ENCODE measurements around the gene USP7. TPM values are rescaled to one million over a fixed set of nuclear protein-coding genes. Genes with fewer than 3 reads are reported as not detected.

USP7 gene
- polyA plus RNA-seq, 4 donors, result 31.6 to 97.1 (median 36.0) TPM

- H3K36me3 ChIP-seq (ENCODE audit: control insufficient read depth in 3 of 3, insufficient read depth in 2 of 3, low read depth in 1 of 3, low read length in 3 of 3), result no peaks in the 10 kb centered on the region
- no peak overlapping the region for H3K4me3 ChIP-seq (ENCODE audit: low read depth in 1 of 3, low read length in 3 of 3)
- 29 to 70% (median 50%) methylated on average over 3 of the region's 3 CpGs for WGBS, 3 donors
- no peaks in the 10 kb centered on the region for H3K27me3 ChIP-seq (ENCODE audit: control insufficient read depth in 3 of 3, insufficient read depth in 3 of 3, low read length in 3 of 3)
- no peak for FAIRE-seq
- DNase-seq, result no peak
- H3K27ac ChIP-seq (ENCODE audit: low read depth in 1 of 3, low read length in 2 of 3), result peak overlapping the region in 1 of 3 donors; percentile 22
- no peaks in the 10 kb centered on the region for H3K9me3 ChIP-seq (ENCODE audit: control insufficient read depth in 2 of 2, insufficient read depth in 1 of 2, low read depth in 1 of 2, low read length in 1 of 2)
- H3K4me1 ChIP-seq (ENCODE audit: control insufficient read depth in 3 of 3, insufficient read depth in 2 of 3, low read depth in 1 of 3, low read length in 2 of 3), result peaks cover 0 to 3% (median 0%) of the 10 kb centered on the region in 3 donors
Observed at GRCh38 chr16:9003763-9004162, 40.1 kb upstream of the USP7 start.

- 17 to 67% (median 21%) methylated on average over 5 of the region's 5 CpGs for WGBS, 3 donors
- Histone ChIP-seq H3K4me3 (ENCODE audit: low read depth in 1 of 3, low read length in 3 of 3) (no peak overlapping the region), H3K4me1 (ENCODE audit: control insufficient read depth in 3 of 3, insufficient read depth in 2 of 3, low read depth in 1 of 3, low read length in 2 of 3) (peaks cover 0 to 3% (median 0%) of the 10 kb centered on the region in 3 donors), H3K27me3 (ENCODE audit: control insufficient read depth in 3 of 3, insufficient read depth in 3 of 3, low read length in 3 of 3) (no peaks in the 10 kb centered on the region), H3K36me3 (ENCODE audit: control insufficient read depth in 3 of 3, insufficient read depth in 2 of 3, low read depth in 1 of 3, low read length in 3 of 3) (no peaks in the 10 kb centered on the region), H3K27ac (ENCODE audit: low read depth in 1 of 3, low read length in 2 of 3) (peak overlapping the region in 1 of 3 donors; percentile 22), H3K9me3 (ENCODE audit: control insufficient read depth in 2 of 2, insufficient read depth in 1 of 2, low read depth in 1 of 2, low read length in 1 of 2) (no peaks in the 10 kb centered on the region)
- DNase-seq (peak; percentile 70 to 89), FAIRE-seq (no peak)
Observed at GRCh38 chr16:9003322-9003721, 39.6 kb upstream of the USP7 start.

GRCh38 chr16:9002042-9002441, 38.3 kb upstream of the USP7 start:
- Histone ChIP-seq H3K27ac (ENCODE audit: low read depth in 1 of 3, low read length in 2 of 3) (no peak overlapping the region), H3K27me3 (ENCODE audit: control insufficient read depth in 3 of 3, insufficient read depth in 3 of 3, low read length in 3 of 3) (no peaks in the 10 kb centered on the region), H3K9me3 (ENCODE audit: control insufficient read depth in 2 of 2, insufficient read depth in 1 of 2, low read depth in 1 of 2, low read length in 1 of 2) (no peaks in the 10 kb centered on the region), H3K4me3 (ENCODE audit: low read depth in 1 of 3, low read length in 3 of 3) (no peak overlapping the region), H3K36me3 (ENCODE audit: control insufficient read depth in 3 of 3, insufficient read depth in 2 of 3, low read depth in 1 of 3, low read length in 3 of 3) (no peaks in the 10 kb centered on the region), H3K4me1 (ENCODE audit: control insufficient read depth in 3 of 3, insufficient read depth in 2 of 3, low read depth in 1 of 3, low read length in 2 of 3) (peaks cover 0 to 3% (median 0%) of the 10 kb centered on the region in 3 donors)
- no peak for FAIRE-seq
- 91 to 97% (median 93%) methylated on average over 2 of the region's 2 CpGs for WGBS, 3 donors
- DNase-seq, result no peak

- FAIRE-seq, result no peak
- Histone ChIP-seq H3K4me3 (ENCODE audit: low read depth in 1 of 3, low read length in 3 of 3) (no peak overlapping the region), H3K9me3 (ENCODE audit: control insufficient read depth in 2 of 2, insufficient read depth in 1 of 2, low read depth in 1 of 2, low read length in 1 of 2) (no peaks in the 10 kb centered on the region), H3K36me3 (ENCODE audit: control insufficient read depth in 3 of 3, insufficient read depth in 2 of 3, low read depth in 1 of 3, low read length in 3 of 3) (no peaks in the 10 kb centered on the region), H3K27me3 (ENCODE audit: control insufficient read depth in 3 of 3, insufficient read depth in 3 of 3, low read length in 3 of 3) (no peaks in the 10 kb centered on the region), H3K4me1 (ENCODE audit: control insufficient read depth in 3 of 3, insufficient read depth in 2 of 3, low read depth in 1 of 3, low read length in 2 of 3) (peaks cover 0 to 3% (median 0%) of the 10 kb centered on the region in 3 donors), H3K27ac (ENCODE audit: low read depth in 1 of 3, low read length in 2 of 3) (no peak overlapping the region)
- 96 to 97% (median 97%) methylated on average over 2 of the region's 2 CpGs for WGBS, 3 donors
- no peak for DNase-seq
Observed at GRCh38 chr16:9000664-9001063, 37.0 kb upstream of the USP7 start.

- Histone ChIP-seq H3K27me3 (ENCODE audit: control insufficient read depth in 3 of 3, insufficient read depth in 3 of 3, low read length in 3 of 3) (no peaks in the 10 kb centered on the region), H3K4me3 (ENCODE audit: low read depth in 1 of 3, low read length in 3 of 3) (no peak overlapping the region), H3K9me3 (ENCODE audit: control insufficient read depth in 2 of 2, insufficient read depth in 1 of 2, low read depth in 1 of 2, low read length in 1 of 2) (no peaks in the 10 kb centered on the region), H3K27ac (ENCODE audit: low read depth in 1 of 3, low read length in 2 of 3) (no peak overlapping the region), H3K4me1 (ENCODE audit: control insufficient read depth in 3 of 3, insufficient read depth in 2 of 3, low read depth in 1 of 3, low read length in 2 of 3) (peaks cover 0 to 3% (median 0%) of the 10 kb centered on the region in 3 donors), H3K36me3 (ENCODE audit: control insufficient read depth in 3 of 3, insufficient read depth in 2 of 3, low read depth in 1 of 3, low read length in 3 of 3) (no peaks in the 10 kb centered on the region)
- WGBS, 3 donors, result 69 to 80% (median 76%) methylated on average over 4 of the region's 4 CpGs
- no peak for DNase-seq
- FAIRE-seq, result no peak
Observed at GRCh38 chr16:8999800-9000199, 36.1 kb upstream of the USP7 start.

GRCh38 chr16:8998108-8998507, 34.4 kb upstream of the USP7 start:
- DNase-seq (no peak), FAIRE-seq (no peak)
- H3K27me3 ChIP-seq (ENCODE audit: control insufficient read depth in 3 of 3, insufficient read depth in 3 of 3, low read length in 3 of 3), result no peaks in the 10 kb centered on the region
- no peaks in the 10 kb centered on the region for H3K4me1 ChIP-seq (ENCODE audit: control insufficient read depth in 3 of 3, insufficient read depth in 2 of 3, low read depth in 1 of 3, low read length in 2 of 3)
- H3K27ac ChIP-seq (ENCODE audit: low read depth in 1 of 3, low read length in 2 of 3), result no peak overlapping the region
- no peaks in the 10 kb centered on the region for H3K9me3 ChIP-seq (ENCODE audit: control insufficient read depth in 2 of 2, insufficient read depth in 1 of 2, low read depth in 1 of 2, low read length in 1 of 2)
- no peaks in the 10 kb centered on the region for H3K36me3 ChIP-seq (ENCODE audit: control insufficient read depth in 3 of 3, insufficient read depth in 2 of 3, low read depth in 1 of 3, low read length in 3 of 3)
- 29 to 44% (median 43%) methylated on average over 1 of the region's 1 CpG for WGBS, 3 donors
- H3K4me3 ChIP-seq (ENCODE audit: low read depth in 1 of 3, low read length in 3 of 3), result no peak overlapping the region

- FAIRE-seq, result no peak
- H3K27me3 ChIP-seq (ENCODE audit: control insufficient read depth in 3 of 3, insufficient read depth in 3 of 3, low read length in 3 of 3), result no peaks in the 10 kb centered on the region
- 79 to 92% (median 81%) methylated on average over 5 of the region's 5 CpGs for WGBS, 3 donors
- H3K36me3 ChIP-seq (ENCODE audit: control insufficient read depth in 3 of 3, insufficient read depth in 2 of 3, low read depth in 1 of 3, low read length in 3 of 3), result no peaks in the 10 kb centered on the region
- H3K4me3 ChIP-seq (ENCODE audit: low read depth in 1 of 3, low read length in 3 of 3), result no peak overlapping the region
- H3K9me3 ChIP-seq (ENCODE audit: control insufficient read depth in 2 of 2, insufficient read depth in 1 of 2, low read depth in 1 of 2, low read length in 1 of 2), result no peaks in the 10 kb centered on the region
- no peak overlapping the region for H3K27ac ChIP-seq (ENCODE audit: low read depth in 1 of 3, low read length in 2 of 3)
- no peaks in the 10 kb centered on the region for H3K4me1 ChIP-seq (ENCODE audit: control insufficient read depth in 3 of 3, insufficient read depth in 2 of 3, low read depth in 1 of 3, low read length in 2 of 3)
- DNase-seq, result no peak
Observed at GRCh38 chr16:8996891-8997290, 33.2 kb upstream of the USP7 start.

- no peak for FAIRE-seq
- 70 to 92% (median 86%) methylated on average over 8 of the region's 8 CpGs for WGBS, 3 donors
- H3K27ac ChIP-seq (ENCODE audit: low read depth in 1 of 3, low read length in 2 of 3), result no peak overlapping the region
- peaks cover 0 to 24% (median 4%) of the 10 kb centered on the region in 3 donors for H3K4me1 ChIP-seq (ENCODE audit: control insufficient read depth in 3 of 3, insufficient read depth in 2 of 3, low read depth in 1 of 3, low read length in 2 of 3)
- no peak overlapping the region for H3K4me3 ChIP-seq (ENCODE audit: low read depth in 1 of 3, low read length in 3 of 3)
- H3K36me3 ChIP-seq (ENCODE audit: control insufficient read depth in 3 of 3, insufficient read depth in 2 of 3, low read depth in 1 of 3, low read length in 3 of 3), result no peaks in the 10 kb centered on the region
- H3K9me3 ChIP-seq (ENCODE audit: control insufficient read depth in 2 of 2, insufficient read depth in 1 of 2, low read depth in 1 of 2, low read length in 1 of 2), result no peaks in the 10 kb centered on the region
- DNase-seq, result no peak
- no peaks in the 10 kb centered on the region for H3K27me3 ChIP-seq (ENCODE audit: control insufficient read depth in 3 of 3, insufficient read depth in 3 of 3, low read length in 3 of 3)
Observed at GRCh38 chr16:8990445-8990844, 26.7 kb upstream of the USP7 start.

Data from small intestine (tissue), 7 donors.